ENCODE data around the gene LZTR1. TPM values are rescaled to one million over a fixed set of nuclear protein-coding genes. Genes with fewer than 3 reads are reported as not detected.

Gene LZTR1
- total RNA-seq, 4 donors from 2014 or later = 18.2 to 73.7 (median 56.1) TPM

- Histone ChIP-seq H3K27me3 (peaks cover 0 to 11% of the 10 kb centered on the region in 2 donors), H3K4me1 (no peaks in the 10 kb centered on the region), H3K36me3 (no peaks in the 10 kb centered on the region), H3K9me3 (no peaks in the 10 kb centered on the region), H3K27ac (no peak overlapping the region), H3K4me3 (no peak overlapping the region)
- DNase-seq = no peak
- TF ChIP-seq POLR2A (IDR thresholded peaks at IDR 0.05) (no peak), CTCF (IDR thresholded peaks at IDR 0.05) (no peak)
- intact Hi-C loops (cut with DNase I; ENCODE audit: low total_unique reads) = no loop called here
Measured at GRCh38 chr22:20965104-20965887, 16.8 kb upstream of the LZTR1 start.

- intact Hi-C loops (cut with DNase I; ENCODE audit: low total_unique reads) = no loop called here
- Histone ChIP-seq H3K4me3 (no peak overlapping the region), H3K9me3 (no peaks in the 10 kb centered on the region), H3K4me1 (no peaks in the 10 kb centered on the region), H3K36me3 (no peaks in the 10 kb centered on the region), H3K27me3 (peaks cover 0 to 11% of the 10 kb centered on the region in 2 donors), H3K27ac (no peak overlapping the region)
- TF ChIP-seq CTCF (IDR thresholded peaks at IDR 0.05) (no peak), POLR2A (IDR thresholded peaks at IDR 0.05) (no peak)
- no peak for DNase-seq
Measured at GRCh38 chr22:20965888-20966855, 15.9 kb upstream of the LZTR1 start.

GRCh38 chr22:20966883-20967696 lies 15.0 kb upstream of the LZTR1 start, which contains the start of gene AIFM3:
TSS of gene AIFM3 (plus strand) at chr22:20967255. CDS start at chr22:20967945, 690 bp downstream.
- intact Hi-C loops (cut with DNase I; ENCODE audit: low total_unique reads) = no loop called here
- H3K9me3 ChIP-seq = no peaks in the 10 kb centered on the region
- no peaks in the 10 kb centered on the region for H3K4me1 ChIP-seq
- TF ChIP-seq POLR2A (IDR thresholded peaks at IDR 0.05) (no peak), CTCF (IDR thresholded peaks at IDR 0.05) (no peak)
- peaks cover 0 to 11% of the 10 kb centered on the region in 2 donors for H3K27me3 ChIP-seq
- no peaks in the 10 kb centered on the region for H3K36me3 ChIP-seq
- DNase-seq = no peak
- H3K27ac ChIP-seq = no peak within 1 kb of the TSS
- no peak within 1 kb of the TSS for H3K4me3 ChIP-seq

- no peak for DNase-seq
- no peak overlapping the region for H3K4me3 ChIP-seq
- no peak overlapping the region for H3K27ac ChIP-seq
- TF ChIP-seq CTCF (IDR thresholded peaks at IDR 0.05) = no peak
- no peak for TF ChIP-seq POLR2A (IDR thresholded peaks at IDR 0.05)
- H3K27me3 ChIP-seq = peaks cover 0 to 11% of the 10 kb centered on the region in 2 donors
- H3K9me3 ChIP-seq = no peaks in the 10 kb centered on the region
- intact Hi-C loops (cut with DNase I; ENCODE audit: low total_unique reads) = no loop called here
- H3K36me3 ChIP-seq = no peaks in the 10 kb centered on the region
- H3K4me1 ChIP-seq = no peaks in the 10 kb centered on the region
Measured at GRCh38 chr22:20967697-20968211, 14.3 kb upstream of the LZTR1 start.

Measured in uterus (tissue), 4 donors.